HCT116 (cell line): ENCODE measurements around the gene LYSMD1. TPM values are rescaled to one million over a fixed set of nuclear protein-coding genes. Genes with fewer than 3 reads are reported as not detected.
A peak's percentile ranks its signal among the peaks of the same experiment; 100 is the strongest.

Experiments used
- ATAC-seq: fragments of 200-7000 bp; cut with Tn5 transposase; 2 replicates; pipeline ENCODE4 v1.9.1; 2020; ENCODE audit warnings: mild to moderate bottlenecking, moderate library complexity
- BruUV-seq: library from RNA; stranded (reverse); fragments of 400-500 nt; replicated peaks from 2 replicates; lab custom pipeline; 2021; lab: Mats Ljungman, UMichigan
- CTCF ChIA-PET: fragments of 300-600 bp; sonication (Branson Sonifier 250); formaldehyde crosslinking; loops from one replicate; lab custom pipeline; 2021; ENCODE audit warnings: antibody characterized with exemption; lab: Charles Lee
- POLR2A ChIA-PET: fragments of 300-600, 350-600 bp; sonication (Branson Sonifier 250); formaldehyde crosslinking; loops from one replicate; lab custom pipeline; 2021; ENCODE audit warnings: antibody characterized with exemption; lab: Charles Lee
- RAD21 ChIA-PET, 2 experiments: fragments of 300-600 bp; sonication (Branson Sonifier 250); formaldehyde crosslinking; loops; one replicate each; lab custom pipeline; 2023; ENCODE audit warnings: low total read pairs in 2 of 2; ENCODE audit not compliant: uncharacterized antibody in 2 of 2, unreplicated experiment in 2 of 2, low non-redundant PET in 1 of 2; lab: Charles Lee
- DNase-seq: peaks from one replicate; pipeline ENCODE4 v3.0.0-alpha.2; 2010; ENCODE audit warnings: low read depth, low spot score
- H2AFZ ChIP-seq: fragments of 200-600 bp; shearing (Covaris generic), sonication (generic); 2 replicates; pipeline ENCODE4 v1.6.1; 2017; ENCODE audit warnings: low read depth, mixed run types, mixed read lengths, antibody characterized with exemption, low read length; ENCODE audit not compliant: poor library complexity, severe bottlenecking
- H3K27ac ChIP-seq: 2 replicates; pipeline ENCODE4 v1.5.1; 2012; ENCODE audit warnings: low read depth, low read length
- H3K27me3 ChIP-seq: fragments of 200-600 bp; sonication (generic); 2 replicates; pipeline ENCODE4 v1.6.1; 2016; ENCODE audit warnings: mixed run types, low read length, mixed read lengths; ENCODE audit not compliant: insufficient read depth
- H3K36me3 ChIP-seq, 2 experiments: fragments of 200-500 bp in 1 of 2; fragments of 200-600 bp in 1 of 2; sonication (Bioruptor generic) in 1 of 2; sonication (generic) in 1 of 2; 2 replicates each; pipeline versions ENCODE4 v1.5.1 to v1.6.1; 2014 to 2016; ENCODE audit warnings: low read length in 2 of 2, inconsistent platforms in 1 of 2, mixed read lengths in 1 of 2, mixed run types in 1 of 2; ENCODE audit not compliant: insufficient read depth in 2 of 2, control insufficient read depth in 1 of 2
- H3K4me1 ChIP-seq, 2 experiments: fragments of 200-600 bp in 1 of 2; sonication (generic) in 1 of 2; 2 replicates each; pipeline versions ENCODE4 v1.5.1 to v1.6.1; 2012 to 2017; ENCODE audit warnings: low read length in 2 of 2, inconsistent platforms in 1 of 2, mild to moderate bottlenecking in 1 of 2, mixed read lengths in 1 of 2, mixed run types in 1 of 2, moderate library complexity in 1 of 2; ENCODE audit not compliant: insufficient read depth in 2 of 2, control insufficient read depth in 1 of 2
- H3K4me2 ChIP-seq: fragments of 200-600 bp; sonication (generic); 2 replicates; pipeline ENCODE4 v1.6.1; 2017; ENCODE audit warnings: mixed run types, low read length, mixed read lengths
- H3K4me3 ChIP-seq, 2 experiments: fragments of 200-600 bp in 1 of 2; sonication (generic) in 1 of 2; replicated peaks in 1 of 2; 2 replicates each; pipeline ENCODE4 v1.5.1; 2011 to 2016; ENCODE audit warnings: low read length in 2 of 2, control low read depth in 1 of 2, low read depth in 1 of 2, mild to moderate bottlenecking in 1 of 2, mixed read lengths in 1 of 2, mixed run types in 1 of 2
- H3K79me2 ChIP-seq: fragments of 200-600 bp; sonication (generic); 2 replicates; pipeline ENCODE4 v1.6.1; 2017; ENCODE audit warnings: mild to moderate bottlenecking, mixed run types, low read length, moderate library complexity, mixed read lengths; ENCODE audit not compliant: insufficient read depth
- H3K9ac ChIP-seq: fragments of 200-600 bp; sonication (generic); 2 replicates; pipeline ENCODE4 v1.6.1; 2016; ENCODE audit warnings: low read length, mixed read lengths
- H3K9me2 ChIP-seq: fragments of 200-600 bp; sonication (generic), shearing (Covaris generic); 2 replicates; pipeline ENCODE4 v1.6.1; 2017; ENCODE audit warnings: mixed run types, mild to moderate bottlenecking, moderate library complexity; ENCODE audit not compliant: insufficient read depth
- H3K9me3 ChIP-seq, 2 experiments: fragments of 200-500 bp in 1 of 2; fragments of 200-600 bp in 1 of 2; sonication (Bioruptor generic) in 1 of 2; sonication (generic) in 1 of 2; 2 replicates each; pipeline ENCODE4 v1.6.1; 2014 to 2017; ENCODE audit warnings: low read length in 2 of 2, mixed read lengths in 2 of 2, inconsistent platforms in 1 of 2, low read depth in 1 of 2, mild to moderate bottlenecking in 1 of 2, mixed run types in 1 of 2, moderate library complexity in 1 of 2; ENCODE audit not compliant: control insufficient read depth in 1 of 2, insufficient read depth in 1 of 2
- H4K20me1 ChIP-seq: fragments of 200-600 bp; sonication (generic), shearing (Covaris generic); 2 replicates; pipeline ENCODE4 v1.6.1; 2017; ENCODE audit warnings: mixed run types, mild to moderate bottlenecking, moderate library complexity; ENCODE audit not compliant: insufficient read depth
- CEBPB ChIP-seq: IDR thresholded peaks from 2 replicates; pipeline ENCODE4 v1.6.1; 2012; ENCODE audit warnings: low read depth
- EGR1 ChIP-seq: IDR thresholded peaks from 2 replicates; pipeline ENCODE4 v1.6.1; 2012; ENCODE audit warnings: low read depth
- JUND ChIP-seq: IDR thresholded peaks from 2 replicates; pipeline ENCODE4 v1.6.1; 2012
- POLR2A ChIP-seq: IDR thresholded peaks from 2 replicates; pipeline ENCODE4 v1.7.0; 2011; ENCODE audit warnings: borderline replicate concordance; ENCODE audit not compliant: insufficient read depth, insufficient read length; ENCODE audit errors: extremely low read depth
- RAD21 ChIP-seq: IDR thresholded peaks from 2 replicates; pipeline ENCODE4 v1.6.1; 2012; ENCODE audit warnings: low read depth, mild to moderate bottlenecking
- SIN3A ChIP-seq: IDR thresholded peaks from 2 replicates; pipeline ENCODE4 v1.6.1; 2012; ENCODE audit warnings: low read depth
- SRF ChIP-seq: IDR thresholded peaks from 2 replicates; pipeline ENCODE4 v1.6.1; 2012; ENCODE audit warnings: low read depth
- YY1 ChIP-seq: IDR thresholded peaks from 2 replicates; pipeline ENCODE4 v1.6.1; 2011; ENCODE audit warnings: low read length, low read depth, moderate library complexity, mild to moderate bottlenecking; ENCODE audit not compliant: insufficient replicate concordance; ENCODE audit errors: extremely low read depth
- intact Hi-C: fragments of 100-400 bp; cut with micrococcal nuclease; formaldehyde crosslinking; loops from 2 replicates; pipeline ENCODE4 v1.10.0; 2022
- total RNA-seq: library from RNA; stranded (reverse); gene quantifications from one replicate; pipeline ENCODE4 v1.2.1, GENCODE V29; 2021; ENCODE audit not compliant: unreplicated experiment
- TF ChIP-seq, protein P1 (sequence below): IDR thresholded peaks from 2 replicates; pipeline ENCODE4 v1.6.1; 2011; ENCODE audit warnings: mild to moderate bottlenecking, low read length, moderate library complexity; ENCODE audit not compliant: insufficient replicate concordance; ENCODE audit errors: extremely low read depth
- TF ChIP-seq, protein P2 (sequence below): IDR thresholded peaks from 2 replicates; pipeline ENCODE4 v1.6.1; 2012; ENCODE audit warnings: low read depth

Gene LYSMD1
- total RNA-seq, 1 experiment from 2014 or later: 5.0 TPM

GRCh38 chr1:151145304-151146071, 20.2 kb downstream of the LYSMD1 start:
- no peaks in the 10 kb centered on the region for H3K79me2 ChIP-seq
- no peaks in the 10 kb centered on the region for H3K27me3 ChIP-seq
- RAD21 ChIA-PET: no interaction called here
- POLR2A ChIA-PET: no interaction called here
- peaks cover 8 to 17% of the 10 kb centered on the region in 2 experiments; a peak in 3 of 4 replicates for H3K4me1 ChIP-seq
- no peaks in the 10 kb centered on the region for H4K20me1 ChIP-seq
- CTCF ChIA-PET: no interaction called here
- peak overlapping the region; percentile 91 for H3K4me2 ChIP-seq
- no peak overlapping the region for H3K9ac ChIP-seq
- no peak overlapping the region for H2AFZ ChIP-seq
- no TSS peak for BruUV-seq
- H3K9me2 ChIP-seq: no peaks in the 10 kb centered on the region
- peak overlapping the region; percentile 50 to 68 for H3K4me3 ChIP-seq
- no peaks in the 10 kb centered on the region for H3K36me3 ChIP-seq
- no peaks in the 10 kb centered on the region for H3K9me3 ChIP-seq
- TF ChIP-seq JUND: no peak
- TF ChIP-seq, protein P1, sequence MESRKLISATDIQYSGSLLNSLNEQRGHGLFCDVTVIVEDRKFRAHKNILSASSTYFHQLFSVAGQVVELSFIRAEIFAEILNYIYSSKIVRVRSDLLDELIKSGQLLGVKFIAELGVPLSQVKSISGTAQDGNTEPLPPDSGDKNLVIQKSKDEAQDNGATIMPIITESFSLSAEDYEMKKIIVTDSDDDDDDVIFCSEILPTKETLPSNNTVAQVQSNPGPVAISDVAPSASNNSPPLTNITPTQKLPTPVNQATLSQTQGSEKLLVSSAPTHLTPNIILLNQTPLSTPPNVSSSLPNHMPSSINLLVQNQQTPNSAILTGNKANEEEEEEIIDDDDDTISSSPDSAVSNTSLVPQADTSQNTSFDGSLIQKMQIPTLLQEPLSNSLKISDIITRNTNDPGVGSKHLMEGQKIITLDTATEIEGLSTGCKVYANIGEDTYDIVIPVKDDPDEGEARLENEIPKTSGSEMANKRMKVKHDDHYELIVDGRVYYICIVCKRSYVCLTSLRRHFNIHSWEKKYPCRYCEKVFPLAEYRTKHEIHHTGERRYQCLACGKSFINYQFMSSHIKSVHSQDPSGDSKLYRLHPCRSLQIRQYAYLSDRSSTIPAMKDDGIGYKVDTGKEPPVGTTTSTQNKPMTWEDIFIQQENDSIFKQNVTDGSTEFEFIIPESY: no peak
- TF ChIP-seq EGR1: no peak
- TF ChIP-seq SIN3A: no peak
- no peak for TF ChIP-seq RAD21
- TF ChIP-seq YY1: no peak
- no peak for TF ChIP-seq CEBPB
- no peak for TF ChIP-seq POLR2A
- TF ChIP-seq SRF: no peak
- TF ChIP-seq, protein P2, sequence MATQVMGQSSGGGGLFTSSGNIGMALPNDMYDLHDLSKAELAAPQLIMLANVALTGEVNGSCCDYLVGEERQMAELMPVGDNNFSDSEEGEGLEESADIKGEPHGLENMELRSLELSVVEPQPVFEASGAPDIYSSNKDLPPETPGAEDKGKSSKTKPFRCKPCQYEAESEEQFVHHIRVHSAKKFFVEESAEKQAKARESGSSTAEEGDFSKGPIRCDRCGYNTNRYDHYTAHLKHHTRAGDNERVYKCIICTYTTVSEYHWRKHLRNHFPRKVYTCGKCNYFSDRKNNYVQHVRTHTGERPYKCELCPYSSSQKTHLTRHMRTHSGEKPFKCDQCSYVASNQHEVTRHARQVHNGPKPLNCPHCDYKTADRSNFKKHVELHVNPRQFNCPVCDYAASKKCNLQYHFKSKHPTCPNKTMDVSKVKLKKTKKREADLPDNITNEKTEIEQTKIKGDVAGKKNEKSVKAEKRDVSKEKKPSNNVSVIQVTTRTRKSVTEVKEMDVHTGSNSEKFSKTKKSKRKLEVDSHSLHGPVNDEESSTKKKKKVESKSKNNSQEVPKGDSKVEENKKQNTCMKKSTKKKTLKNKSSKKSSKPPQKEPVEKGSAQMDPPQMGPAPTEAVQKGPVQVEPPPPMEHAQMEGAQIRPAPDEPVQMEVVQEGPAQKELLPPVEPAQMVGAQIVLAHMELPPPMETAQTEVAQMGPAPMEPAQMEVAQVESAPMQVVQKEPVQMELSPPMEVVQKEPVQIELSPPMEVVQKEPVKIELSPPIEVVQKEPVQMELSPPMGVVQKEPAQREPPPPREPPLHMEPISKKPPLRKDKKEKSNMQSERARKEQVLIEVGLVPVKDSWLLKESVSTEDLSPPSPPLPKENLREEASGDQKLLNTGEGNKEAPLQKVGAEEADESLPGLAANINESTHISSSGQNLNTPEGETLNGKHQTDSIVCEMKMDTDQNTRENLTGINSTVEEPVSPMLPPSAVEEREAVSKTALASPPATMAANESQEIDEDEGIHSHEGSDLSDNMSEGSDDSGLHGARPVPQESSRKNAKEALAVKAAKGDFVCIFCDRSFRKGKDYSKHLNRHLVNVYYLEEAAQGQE: no peak
- TF ChIP-seq, all 23 proteins: peak for 0
- intact Hi-C loops: no loop called here
- no peak overlapping the region; the same call in 1 of the 2 replicates for H3K27ac ChIP-seq
- no peak for ATAC-seq
- no peak for DNase-seq
